Subcutaneous abdominal adipose tissue (tissue), 5 donors: Measurements from ENCODE around the gene ZPLD1.

Experiments
- H3K27ac ChIP-seq: one replicate; pipeline ENCODE4 v1.7.0; 2013; ENCODE audit warnings: low read depth, mild to moderate bottlenecking, inconsistent platforms, low read length, moderate library complexity
- H3K27me3 ChIP-seq, 5 donors: one replicate each; pipeline ENCODE4 v1.7.0; 2013; ENCODE audit warnings: low read length in 5 of 5, inconsistent platforms in 1 of 5; ENCODE audit not compliant: control insufficient read depth in 5 of 5, insufficient read depth in 4 of 5
- H3K36me3 ChIP-seq, 5 donors: one replicate each; pipeline ENCODE4 v1.7.0; 2013; ENCODE audit warnings: low read length in 5 of 5; ENCODE audit not compliant: control insufficient read depth in 5 of 5, insufficient read depth in 5 of 5
- H3K4me1 ChIP-seq, 5 donors: one replicate each; pipeline ENCODE4 v1.7.0; 2013; ENCODE audit warnings: low read length in 5 of 5, mild to moderate bottlenecking in 3 of 5, moderate library complexity in 1 of 5; ENCODE audit not compliant: control insufficient read depth in 5 of 5, insufficient read depth in 5 of 5
- H3K4me3 ChIP-seq, 5 donors: one replicate each; pipeline ENCODE4 v1.7.0; 2013; ENCODE audit warnings: low read length in 5 of 5, low read depth in 1 of 5
- H3K9ac ChIP-seq, 5 donors: one replicate each; pipeline ENCODE4 v1.7.0; 2013; ENCODE audit warnings: low read length in 5 of 5, mild to moderate bottlenecking in 4 of 5, moderate library complexity in 3 of 5
- H3K9me3 ChIP-seq, 5 donors: one replicate each; pipeline ENCODE4 v1.7.0; 2013; ENCODE audit warnings: low read length in 5 of 5; ENCODE audit not compliant: control insufficient read depth in 5 of 5
- donor health status: healthy.
- donor health status: healthy.
- donor health status: healthy.
- donor health status: healthy.
- donor health status: healthy.

The ZPLD1 gene

DNA sequence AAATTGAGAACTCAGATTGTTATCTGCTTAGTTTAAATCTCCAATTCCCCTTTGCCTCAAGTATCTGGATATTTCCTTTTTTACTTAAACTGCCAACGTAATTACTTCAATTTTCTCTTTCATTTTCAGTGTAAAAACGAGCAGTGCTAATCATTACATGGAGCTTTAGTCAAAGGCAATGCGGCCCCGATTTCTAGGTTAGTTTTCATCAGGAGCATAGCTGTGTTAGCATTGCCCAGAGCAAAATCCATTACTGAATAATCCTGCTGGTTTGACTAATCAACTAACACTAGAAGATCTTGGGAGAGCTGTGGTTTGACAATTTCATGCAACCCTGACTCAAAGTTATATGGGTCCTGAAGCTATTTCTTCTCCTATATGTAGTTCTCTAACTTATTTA, 46.2 kb downstream of the ZPLD1 start:
- H3K4me1 ChIP-seq: peaks cover 0 to 19% (median 11%) of the 10 kb centered on the region in 5 donors
- H3K4me3 ChIP-seq: peak overlapping the region in 3 of 5 donors; percentile 25 to 54 (median 25)
- H3K9me3 ChIP-seq: no peaks in the 10 kb centered on the region
- H3K9ac ChIP-seq: peak overlapping the region in 2 of 5 donors; percentile 53 to 59
- H3K27me3 ChIP-seq: no peaks in the 10 kb centered on the region
- peak overlapping the region; percentile 8 for H3K27ac ChIP-seq
- H3K36me3 ChIP-seq: no peaks in the 10 kb centered on the region

DNA sequence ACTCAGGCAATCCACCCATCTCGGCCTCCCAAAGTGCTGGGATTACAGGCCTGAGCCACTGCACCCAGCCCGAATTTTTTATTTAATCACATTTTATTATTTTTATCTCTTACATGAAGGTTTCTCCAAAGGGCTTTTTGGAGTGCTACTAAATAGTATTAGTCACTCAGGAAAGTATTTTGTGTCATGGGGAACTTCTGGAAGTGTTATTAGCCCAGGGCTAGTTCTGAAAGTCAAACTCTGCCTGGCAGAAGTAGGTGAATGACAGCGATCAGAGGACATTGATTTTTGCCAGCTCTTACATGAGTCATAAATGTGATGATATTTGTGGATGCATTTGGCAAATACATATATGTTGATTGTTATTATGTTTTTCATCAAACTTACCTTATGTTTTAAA, 48.7 kb downstream of the ZPLD1 start:
- Histone ChIP-seq H3K36me3 (no peaks in the 10 kb centered on the region), H3K27me3 (no peaks in the 10 kb centered on the region), H3K9me3 (no peaks in the 10 kb centered on the region), H3K9ac (no peak overlapping the region), H3K4me3 (no peak overlapping the region), H3K27ac (no peak overlapping the region), H3K4me1 (peaks cover 0 to 19% (median 11%) of the 10 kb centered on the region in 5 donors)

DNA sequence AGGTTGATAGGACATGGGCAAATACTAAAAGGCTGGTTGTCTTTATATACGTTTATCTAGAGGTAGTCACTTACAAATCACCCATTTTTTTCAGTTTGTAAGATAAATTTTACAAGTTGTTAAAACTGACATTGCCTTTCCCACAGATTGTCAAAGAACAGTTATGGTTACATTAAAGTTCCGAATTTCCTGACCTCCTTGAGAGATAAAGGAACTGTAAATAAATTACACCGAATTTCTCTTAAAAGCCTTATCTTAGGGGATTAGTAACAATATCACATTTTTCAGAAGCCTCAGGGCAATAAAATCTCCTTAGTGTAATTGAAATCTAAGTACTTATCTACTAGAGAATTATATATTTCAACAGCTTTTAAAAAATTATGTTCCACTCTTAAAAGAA, 49.5 kb downstream of the ZPLD1 start:
- Histone ChIP-seq H3K36me3 (no peaks in the 10 kb centered on the region), H3K27ac (no peak overlapping the region), H3K9ac (no peak overlapping the region), H3K9me3 (no peaks in the 10 kb centered on the region), H3K4me1 (peaks cover 0 to 19% (median 11%) of the 10 kb centered on the region in 5 donors), H3K27me3 (no peaks in the 10 kb centered on the region), H3K4me3 (no peak overlapping the region)

DNA sequence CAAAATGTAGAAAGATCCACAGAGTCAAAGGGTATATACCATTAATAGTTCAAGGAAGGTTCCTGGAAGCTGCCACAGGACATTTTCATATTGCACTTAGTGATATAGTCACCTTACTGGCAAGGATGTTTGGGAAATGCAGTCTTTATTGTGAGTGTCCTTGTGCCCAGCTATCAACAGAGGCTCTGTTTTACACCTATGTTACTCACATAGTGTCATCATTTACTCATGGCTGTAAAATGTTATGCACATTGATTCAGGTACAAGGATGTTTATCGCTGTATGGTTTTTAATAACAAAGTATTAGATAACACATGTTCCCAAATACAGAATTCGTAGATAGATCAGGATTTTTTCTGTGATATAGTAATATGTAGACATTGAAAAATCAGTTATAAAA, 50.9 kb downstream of the ZPLD1 start:
- Histone ChIP-seq H3K27ac (no peak overlapping the region), H3K36me3 (no peaks in the 10 kb centered on the region), H3K4me1 (peaks cover 0 to 10% (median 3%) of the 10 kb centered on the region in 5 donors), H3K27me3 (no peaks in the 10 kb centered on the region), H3K4me3 (no peak overlapping the region), H3K9ac (no peak overlapping the region), H3K9me3 (no peaks in the 10 kb centered on the region)

- no peaks in the 10 kb centered on the region for H3K27me3 ChIP-seq
- no peaks in the 10 kb centered on the region for H3K36me3 ChIP-seq
- no peaks in the 10 kb centered on the region for H3K4me1 ChIP-seq
- no peak overlapping the region for H3K27ac ChIP-seq
- no peak overlapping the region for H3K4me3 ChIP-seq
- no peak overlapping the region for H3K9ac ChIP-seq
- H3K9me3 ChIP-seq: peaks cover 0 to 2% (median 0%) of the 10 kb centered on the region in 5 donors
Observed at GRCh38 chr3:102488331-102488730, 53.5 kb downstream of the ZPLD1 start.

GRCh38 chr3:102492300-102492699, 57.5 kb downstream of the ZPLD1 start:
- Histone ChIP-seq H3K4me3 (no peak overlapping the region), H3K27ac (no peak overlapping the region), H3K9ac (no peak overlapping the region), H3K9me3 (peaks cover 0 to 2% (median 0%) of the 10 kb centered on the region in 5 donors), H3K27me3 (no peaks in the 10 kb centered on the region), H3K4me1 (no peaks in the 10 kb centered on the region), H3K36me3 (no peaks in the 10 kb centered on the region)

- H3K27ac ChIP-seq: no peak overlapping the region
- H3K9me3 ChIP-seq: no peaks in the 10 kb centered on the region
- H3K4me1 ChIP-seq: no peaks in the 10 kb centered on the region
- no peak overlapping the region for H3K9ac ChIP-seq
- H3K36me3 ChIP-seq: no peaks in the 10 kb centered on the region
- no peaks in the 10 kb centered on the region for H3K27me3 ChIP-seq
- H3K4me3 ChIP-seq: no peak overlapping the region
Observed at GRCh38 chr3:102497571-102497970, 62.8 kb downstream of the ZPLD1 start.

- H3K9ac ChIP-seq: no peak overlapping the region
- H3K27me3 ChIP-seq: no peaks in the 10 kb centered on the region
- H3K4me3 ChIP-seq: no peak overlapping the region
- no peaks in the 10 kb centered on the region for H3K36me3 ChIP-seq
- no peak overlapping the region for H3K27ac ChIP-seq
- no peaks in the 10 kb centered on the region for H3K4me1 ChIP-seq
- H3K9me3 ChIP-seq: no peaks in the 10 kb centered on the region
Observed at GRCh38 chr3:102505542-102505941, 70.7 kb downstream of the ZPLD1 start.

- peaks cover 0 to 2% (median 0%) of the 10 kb centered on the region in 5 donors for H3K4me1 ChIP-seq
- H3K9me3 ChIP-seq: no peaks in the 10 kb centered on the region
- no peak overlapping the region for H3K9ac ChIP-seq
- no peak overlapping the region for H3K27ac ChIP-seq
- no peak overlapping the region for H3K4me3 ChIP-seq
- H3K27me3 ChIP-seq: no peaks in the 10 kb centered on the region
- H3K36me3 ChIP-seq: no peaks in the 10 kb centered on the region
Observed at GRCh38 chr3:102510663-102511062, 75.8 kb downstream of the ZPLD1 start.

DNA sequence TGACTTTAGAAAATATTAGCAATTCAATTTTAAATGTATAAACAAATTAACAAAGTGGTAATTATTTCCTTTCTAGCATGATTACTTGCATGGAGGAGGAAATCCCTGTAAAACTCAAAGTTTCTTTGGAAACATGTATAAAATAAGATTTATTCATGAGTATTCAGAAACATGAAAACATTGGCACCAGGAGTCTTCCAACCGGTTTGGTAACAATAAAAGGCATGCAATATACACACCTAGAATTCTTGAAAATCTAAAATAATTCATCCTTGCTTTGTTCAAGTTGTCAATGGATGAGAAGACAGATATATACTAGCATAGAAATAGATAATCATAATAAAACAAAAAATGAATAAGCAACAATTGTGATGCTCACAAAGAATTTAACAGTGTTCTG, 76.4 kb downstream of the ZPLD1 start:
- H3K27me3 ChIP-seq: no peaks in the 10 kb centered on the region
- no peak overlapping the region for H3K27ac ChIP-seq
- H3K9ac ChIP-seq: no peak overlapping the region
- no peak overlapping the region for H3K4me3 ChIP-seq
- no peaks in the 10 kb centered on the region for H3K9me3 ChIP-seq
- H3K36me3 ChIP-seq: no peaks in the 10 kb centered on the region
- H3K4me1 ChIP-seq: peaks cover 0 to 2% (median 0%) of the 10 kb centered on the region in 5 donors

DNA sequence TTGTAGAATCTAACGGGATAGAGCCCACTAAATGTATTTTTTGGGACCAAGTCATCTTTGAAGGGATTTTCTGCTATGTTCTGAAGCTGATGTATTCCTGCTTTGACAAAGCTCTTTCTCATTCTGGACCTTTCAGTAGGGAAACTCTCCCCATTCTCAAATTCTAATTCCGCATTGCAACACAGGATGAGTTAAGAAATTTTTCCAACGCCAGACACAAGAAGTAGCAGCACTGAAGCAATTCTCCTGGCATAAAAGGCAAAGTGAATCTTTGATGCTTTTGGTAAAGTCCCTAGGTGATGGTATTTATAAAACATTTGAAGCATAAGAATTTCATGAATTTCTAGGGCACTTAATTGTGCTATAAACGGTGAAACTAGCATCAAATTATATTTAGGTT, 76.8 kb downstream of the ZPLD1 start:
- H3K4me3 ChIP-seq: no peak overlapping the region
- H3K9ac ChIP-seq: no peak overlapping the region
- no peak overlapping the region for H3K27ac ChIP-seq
- peaks cover 0 to 2% (median 0%) of the 10 kb centered on the region in 5 donors for H3K4me1 ChIP-seq
- no peaks in the 10 kb centered on the region for H3K9me3 ChIP-seq
- no peaks in the 10 kb centered on the region for H3K36me3 ChIP-seq
- H3K27me3 ChIP-seq: no peaks in the 10 kb centered on the region
